Activated CD8-positive, alpha-beta memory T cell treated with anti-CD3 and anti-CD28 coated beads, Interleukin-2, amount 50 U/mL, for 4 hours (primary cell): Measurements from ENCODE around the gene THBD.

Source experiments
- DNase-seq: peaks from one replicate; pipeline ENCODE4 v3.0.0-alpha.2; 2020

Gene THBD

GRCh38 chr20:23007462-23007861 lies 42.0 kb downstream of the THBD start:
- no peak for DNase-seq

- no peak for DNase-seq
Observed at GRCh38 chr20:23005776-23006175, 43.7 kb downstream of the THBD start.

- no peak for DNase-seq
Observed at GRCh38 chr20:23003881-23004460, 45.5 kb downstream of the THBD start.

- no peak for DNase-seq
Observed at GRCh38 chr20:23003077-23003635, 46.3 kb downstream of the THBD start.

GRCh38 chr20:23002276-23002675 lies 47.2 kb downstream of the THBD start:
- no peak for DNase-seq

GRCh38 chr20:23000232-23000947 lies 49.1 kb downstream of the THBD start:
- no peak for DNase-seq

GRCh38 chr20:22999756-23000155 lies 49.7 kb downstream of the THBD start:
- DNase-seq = no peak

- DNase-seq = no peak
Observed at GRCh38 chr20:22998476-22998875, 51.0 kb downstream of the THBD start.

- no peak for DNase-seq
Observed at GRCh38 chr20:22995923-22996322, 53.5 kb downstream of the THBD start.
